Measurements from ENCODE around the gene AFTPH. TPM values are rescaled to one million over a fixed set of nuclear protein-coding genes. Genes with fewer than 3 reads are reported as not detected.

AFTPH gene
- total RNA-seq, 1 experiment from 2014 or later: 13.5 TPM

DNA sequence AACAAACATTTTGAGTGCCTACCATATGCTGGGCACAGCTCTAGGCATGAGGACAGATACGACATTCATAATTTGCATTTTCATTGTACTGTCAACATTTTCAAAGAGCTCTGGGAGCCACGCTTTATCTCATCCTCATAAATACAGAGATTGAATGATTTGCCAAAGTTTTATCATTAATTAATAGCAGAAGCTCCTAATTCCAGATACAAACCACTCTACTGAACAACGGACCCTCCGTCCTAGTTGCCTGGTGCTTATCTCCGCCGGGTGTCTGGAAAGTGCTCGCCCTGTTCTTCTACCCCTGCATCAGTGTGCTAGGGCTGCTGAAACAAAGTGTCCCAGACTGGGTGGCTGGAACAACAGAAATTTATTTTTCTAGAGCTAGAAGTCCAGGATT, 105.7 kb downstream of the AFTPH start:
- Histone ChIP-seq H2BK15ac (ENCODE audit: low read depth, low read length) (no peak overlapping the region), H2BK5ac (ENCODE audit: insufficient read length, low read length) (no peak overlapping the region), H4K8ac (replicated peaks; ENCODE audit: insufficient read length, low read depth, low read length) (no peak overlapping the region), H2AFZ (ENCODE audit: low read length) (no peak overlapping the region), H3K79me1 (ENCODE audit: insufficient read depth, low read depth, low read length, poor library complexity, severe bottlenecking) (no peaks in the 10 kb centered on the region), H3K18ac (ENCODE audit: insufficient read length, low read depth, low read length) (no peak overlapping the region), H2BK120ac (ENCODE audit: low read depth, low read length, poor library complexity, severe bottlenecking) (no peak overlapping the region), H3K79me2 (ENCODE audit: insufficient read depth, low read length) (no peaks in the 10 kb centered on the region), H4K20me1 (ENCODE audit: control insufficient read depth, insufficient read depth, insufficient read length) (no peaks in the 10 kb centered on the region), H2BK20ac (ENCODE audit: low read depth, low read length, poor library complexity, severe bottlenecking) (no peak overlapping the region), H3K23ac (ENCODE audit: insufficient read length, low read depth, low read length) (no peak overlapping the region), H3K4me1 (ENCODE audit: insufficient read depth, low read length) (no peaks in the 10 kb centered on the region), H2BK12ac (ENCODE audit: insufficient read length, low read depth, low read length) (no peak overlapping the region), H4K5ac (ENCODE audit: insufficient read length, low read depth, low read length) (no peak overlapping the region), H3K4me2 (ENCODE audit: insufficient read depth, insufficient read length, low read length) (no peak overlapping the region), H3K9me3 (ENCODE audit: control insufficient read depth, low read depth, low read length) (no peaks in the 10 kb centered on the region), H3K56ac (ENCODE audit: insufficient read length, low read depth, low read length) (no peak overlapping the region), H3T11ph (ENCODE audit: low read length) (no peak overlapping the region), H3K27me3 (ENCODE audit: insufficient read depth, low read length) (no peaks in the 10 kb centered on the region), H3K4ac (ENCODE audit: low read depth, low read length) (no peak overlapping the region), H3K23me2 (ENCODE audit: insufficient read length, low read depth, low read length, poor library complexity, severe bottlenecking) (no peaks in the 10 kb centered on the region), H4K91ac (ENCODE audit: insufficient read length, low read depth, low read length) (no peak overlapping the region), H2AK5ac (ENCODE audit: insufficient read length, low read length) (no peak overlapping the region), H3K9ac (ENCODE audit: extremely low read depth, insufficient read length, low read length) (no peak overlapping the region), H3K27ac (ENCODE audit: insufficient read length, low read depth, low read length) (no peak overlapping the region), H3K14ac (ENCODE audit: insufficient read depth, low read length) (no peak overlapping the region)
- Mint-ChIP-seq H3K9me3 (no peaks in the 10 kb centered on the region), H3K4me3 (no peak overlapping the region), H3K27ac (no peak overlapping the region), H3K4me1 (peaks cover 28 to 44% of the 10 kb centered on the region in 2 experiments), H3K36me3 (ENCODE audit: insufficient read depth in 1 of 3, low read depth in 3 of 3) (peaks cover 0 to 10% (median 0%) of the 10 kb centered on the region in 3 experiments; a peak in 5 of 7 replicates), H3K27me3 (ENCODE audit: low read depth) (peaks cover 3% of the 10 kb centered on the region)
- TF ChIP-seq, protein P1, sequence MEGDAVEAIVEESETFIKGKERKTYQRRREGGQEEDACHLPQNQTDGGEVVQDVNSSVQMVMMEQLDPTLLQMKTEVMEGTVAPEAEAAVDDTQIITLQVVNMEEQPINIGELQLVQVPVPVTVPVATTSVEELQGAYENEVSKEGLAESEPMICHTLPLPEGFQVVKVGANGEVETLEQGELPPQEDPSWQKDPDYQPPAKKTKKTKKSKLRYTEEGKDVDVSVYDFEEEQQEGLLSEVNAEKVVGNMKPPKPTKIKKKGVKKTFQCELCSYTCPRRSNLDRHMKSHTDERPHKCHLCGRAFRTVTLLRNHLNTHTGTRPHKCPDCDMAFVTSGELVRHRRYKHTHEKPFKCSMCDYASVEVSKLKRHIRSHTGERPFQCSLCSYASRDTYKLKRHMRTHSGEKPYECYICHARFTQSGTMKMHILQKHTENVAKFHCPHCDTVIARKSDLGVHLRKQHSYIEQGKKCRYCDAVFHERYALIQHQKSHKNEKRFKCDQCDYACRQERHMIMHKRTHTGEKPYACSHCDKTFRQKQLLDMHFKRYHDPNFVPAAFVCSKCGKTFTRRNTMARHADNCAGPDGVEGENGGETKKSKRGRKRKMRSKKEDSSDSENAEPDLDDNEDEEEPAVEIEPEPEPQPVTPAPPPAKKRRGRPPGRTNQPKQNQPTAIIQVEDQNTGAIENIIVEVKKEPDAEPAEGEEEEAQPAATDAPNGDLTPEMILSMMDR (conservative IDR thresholded peaks at IDR 0.05): no peak
- DNase-seq: no peak
- WGBS (ENCODE audit: extremely low coverage, insufficient read length, low lambda C conversion rate): no CpG with 5 or more reads among the region's 7 CpGs

Measured in H9 (cell line).